Measurements from ENCODE around the gene MINDY4. TPM values are rescaled to one million over a fixed set of nuclear protein-coding genes. Genes with fewer than 3 reads are reported as not detected.

MINDY4 gene
- total and polyA plus RNA-seq, 10 of the 15 experiments (the other 5 are each of a cell fraction or from before 2014, with no cell fraction given): 0.10 to 0.90 (median 0.40) TPM

- in situ Hi-C loops (cut with MboI) (no loop called here), intact Hi-C loops (cut with micrococcal nuclease; ENCODE audit: unreplicated experiment) (no loop called here)
- Histone ChIP-seq H3K79me2 (ENCODE audit: control insufficient read depth, insufficient read depth, low read length) (no peaks in the 10 kb centered on the region), H3K4me3 (no peak overlapping the region), H3K27ac (ENCODE audit: control insufficient read depth, insufficient read depth) (no peak overlapping the region), H3K36me3 (ENCODE audit: control insufficient read depth in 2 of 2, insufficient read depth in 2 of 2, low read length in 1 of 2) (no peaks in the 10 kb centered on the region), H2AFZ (ENCODE audit: control insufficient read depth, low read depth, low read length) (no peak overlapping the region), H3K27me3 (replicated peaks in 1 of 2; ENCODE audit: control insufficient read depth in 2 of 2, insufficient read depth in 2 of 2, low read length in 1 of 2) (no peaks in the 10 kb centered on the region), H3K9me3 (replicated peaks; ENCODE audit: control insufficient read depth, insufficient read depth, low read length) (no peaks in the 10 kb centered on the region), H3K4me1 (ENCODE audit: control insufficient read depth, insufficient read depth, low read length) (no peaks in the 10 kb centered on the region; the same call in 1 of the 2 replicates), H3K9ac (ENCODE audit: control insufficient read depth, insufficient read depth, low read length) (no peak overlapping the region), H3K4me2 (ENCODE audit: control insufficient read depth, insufficient read depth) (no peak overlapping the region), H4K20me1 (ENCODE audit: control insufficient read depth, insufficient read depth) (no peaks in the 10 kb centered on the region)
- DNase-seq (ENCODE audit: low read depth, low spot score): no peak
- ChIA-PET RAD21 (ENCODE audit: unreplicated experiment) (no interaction called here), POLR2A (no interaction called here), CTCF (interaction anchor here (0.8 kb wide), 1 partner anchor 179 kb away, joined by 3 read pairs; no protein-coding TSS in a partner anchor), SMC1A (ENCODE audit: uncharacterized antibody, unreplicated experiment) (no interaction called here)
- WGBS (ENCODE audit: insufficient coverage, insufficient replicate concordance, low lambda C conversion rate, missing lambda C conversion rate): 16% methylated on average over 4 of the region's 4 CpGs
- no peak for FAIRE-seq
- TF ChIP-seq GATAD2B (conservative IDR thresholded peaks at IDR 0.05; ENCODE audit: low read depth) (no peak), ZNF217 (IDR thresholded peaks at IDR 0.05) (no peak), NFXL1 (IDR thresholded peaks at IDR 0.05; ENCODE audit: borderline replicate concordance) (no peak), MEF2B (IDR thresholded peaks at IDR 0.05; ENCODE audit: partially characterized antibody, poor library complexity, severe bottlenecking) (no peak), POLR2A (IDR thresholded peaks at IDR 0.05; ENCODE audit: low read depth, low read length) (no peak), BMI1 (IDR thresholded peaks at IDR 0.05; ENCODE audit: borderline replicate concordance) (no peak), CHD4 (IDR thresholded peaks at IDR 0.05) (no peak), USF2 (IDR thresholded peaks at IDR 0.05; ENCODE audit: borderline replicate concordance, low read depth, low read length) (no peak), YBX1 (IDR thresholded peaks at IDR 0.05) (no peak), PML (IDR thresholded peaks at IDR 0.05; ENCODE audit: low read length) (no peak), MTA3 (IDR thresholded peaks at IDR 0.05; ENCODE audit: borderline replicate concordance, low read length) (no peak), TCF7 (IDR thresholded peaks at IDR 0.05; ENCODE audit: borderline replicate concordance) (no peak), NFYA (IDR thresholded peaks at IDR 0.05; ENCODE audit: borderline replicate concordance, low read depth, low read length) (no peak), PRDM15 (CRISPR knock-in tag; IDR thresholded peaks at IDR 0.05) (no peak), ETV6 (conservative IDR thresholded peaks at IDR 0.05 in 1 of 2, IDR thresholded peaks at IDR 0.05 in 1 of 2; ENCODE audit: borderline replicate concordance in 1 of 2, low read depth in 1 of 2) (no peak), FOXK2 (IDR thresholded peaks at IDR 0.05) (no peak), GABPA (IDR thresholded peaks at IDR 0.05; ENCODE audit: low read depth) (no peak), IKZF2 (IDR thresholded peaks at IDR 0.05) (no peak)
- TF ChIP-seq, protein P1, sequence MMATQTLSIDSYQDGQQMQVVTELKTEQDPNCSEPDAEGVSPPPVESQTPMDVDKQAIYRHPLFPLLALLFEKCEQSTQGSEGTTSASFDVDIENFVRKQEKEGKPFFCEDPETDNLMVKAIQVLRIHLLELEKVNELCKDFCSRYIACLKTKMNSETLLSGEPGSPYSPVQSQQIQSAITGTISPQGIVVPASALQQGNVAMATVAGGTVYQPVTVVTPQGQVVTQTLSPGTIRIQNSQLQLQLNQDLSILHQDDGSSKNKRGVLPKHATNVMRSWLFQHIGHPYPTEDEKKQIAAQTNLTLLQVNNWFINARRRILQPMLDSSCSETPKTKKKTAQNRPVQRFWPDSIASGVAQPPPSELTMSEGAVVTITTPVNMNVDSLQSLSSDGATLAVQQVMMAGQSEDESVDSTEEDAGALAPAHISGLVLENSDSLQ (IDR thresholded peaks at IDR 0.05): no peak
- no peak for ATAC-seq
- BruUV-seq (replicated peaks): no TSS peak
These were observed 109.7 kb downstream of the MINDY4 start for GRCh38 chr7:30880941-30881340.
